Mesenchymal stem cell (in vitro differentiated cells and primary cell): ENCODE data around the gene NBPF1.
"Not testable (repeated sequence)": the region's sequence is repeated elsewhere in the genome, so short reads cannot be mapped to it uniquely, and the experiment has no call there.

Experiments
- DNase-seq: peaks from one replicate; pipeline ENCODE4 v3.0.0-alpha.2; 2013
- H2AFZ ChIP-seq: one replicate; pipeline ENCODE4 v1.6.1; 2013; ENCODE audit warnings: low read depth, mild to moderate bottlenecking, control low read depth, inconsistent platforms, low read length, moderate library complexity
- H2AK5ac ChIP-seq: 2 replicates; pipeline ENCODE4 v1.6.1; 2013; ENCODE audit warnings: low read length, moderate library complexity, mild to moderate bottlenecking, inconsistent platforms; ENCODE audit not compliant: severe bottlenecking
- H2BK120ac ChIP-seq: one replicate; pipeline ENCODE4 v1.6.1; 2013; ENCODE audit warnings: low read depth, mild to moderate bottlenecking, inconsistent platforms, low read length, moderate library complexity
- H2BK12ac ChIP-seq, 2 experiments: one replicate each; pipeline ENCODE4 v1.6.1; 2013; ENCODE audit warnings: inconsistent platforms in 2 of 2, low read length in 2 of 2, mild to moderate bottlenecking in 2 of 2, moderate library complexity in 2 of 2, control low read depth in 1 of 2
- H2BK15ac ChIP-seq: one replicate; pipeline ENCODE4 v1.6.1; 2013; ENCODE audit warnings: mild to moderate bottlenecking, low read depth, inconsistent platforms; ENCODE audit not compliant: poor library complexity, severe bottlenecking
- H2BK5ac ChIP-seq: 2 replicates; pipeline ENCODE4 v1.6.1; 2013; ENCODE audit warnings: low read depth, mild to moderate bottlenecking, low read length, control low read depth, inconsistent platforms; ENCODE audit not compliant: poor library complexity, severe bottlenecking
- H3K14ac ChIP-seq, 2 experiments: one replicate each; pipeline ENCODE4 v1.6.1; 2013; ENCODE audit warnings: inconsistent platforms in 2 of 2, low read length in 2 of 2, control low read depth in 1 of 2, mild to moderate bottlenecking in 1 of 2, moderate library complexity in 1 of 2
- H3K18ac ChIP-seq, 2 experiments: one replicate each; pipeline ENCODE4 v1.6.1; 2013; ENCODE audit warnings: inconsistent platforms in 2 of 2, low read length in 2 of 2, control low read depth in 1 of 2, low read depth in 1 of 2, mild to moderate bottlenecking in 1 of 2
- H3K23ac ChIP-seq, 2 experiments: one replicate each; pipeline ENCODE4 v1.6.1; 2013; ENCODE audit warnings: inconsistent platforms in 2 of 2, low read length in 2 of 2, mild to moderate bottlenecking in 2 of 2, moderate library complexity in 2 of 2, control low read depth in 1 of 2
- H3K27ac ChIP-seq: 2 replicates; pipeline ENCODE4 v1.5.1; 2013; ENCODE audit warnings: mild to moderate bottlenecking, moderate library complexity, low read length, control low read depth, inconsistent platforms; ENCODE audit not compliant: poor library complexity, severe bottlenecking
- H3K27me3 ChIP-seq, 2 experiments: 2 replicates each; pipeline versions ENCODE4 v1.6.1 to v1.7.0; 2013; ENCODE audit warnings: low read length in 2 of 2, mild to moderate bottlenecking in 2 of 2, moderate library complexity in 2 of 2, control low read depth in 1 of 2, inconsistent platforms in 1 of 2; ENCODE audit not compliant: control insufficient read depth in 1 of 2, insufficient read depth in 1 of 2
- H3K36me3 ChIP-seq, 2 experiments: 2 replicates each; pipeline versions ENCODE4 v1.6.1 to v1.7.0; 2013; ENCODE audit warnings: low read length in 2 of 2, control low read depth in 1 of 2, inconsistent platforms in 1 of 2, low read depth in 1 of 2, mild to moderate bottlenecking in 1 of 2; ENCODE audit not compliant: insufficient read depth in 2 of 2, control insufficient read depth in 1 of 2
- H3K4ac ChIP-seq, 2 experiments: one replicate each; pipeline ENCODE4 v1.6.1; 2013; ENCODE audit warnings: inconsistent platforms in 2 of 2, low read length in 2 of 2, mild to moderate bottlenecking in 2 of 2, moderate library complexity in 2 of 2, control low read depth in 1 of 2, low read depth in 1 of 2
- H3K4me1 ChIP-seq: 2 replicates; pipeline ENCODE4 v1.6.1; 2013; ENCODE audit warnings: low read depth, low read length, control low read depth; ENCODE audit not compliant: control insufficient read depth, insufficient read depth
- H3K4me2 ChIP-seq: 2 replicates; pipeline ENCODE4 v1.6.1; 2013; ENCODE audit warnings: low read length, mild to moderate bottlenecking, inconsistent platforms; ENCODE audit not compliant: poor library complexity, severe bottlenecking
- H3K4me3 ChIP-seq, 2 experiments: 2 replicates each; pipeline versions ENCODE4 v1.5.1 to v1.7.0; 2013; ENCODE audit warnings: low read length in 2 of 2, mild to moderate bottlenecking in 2 of 2, control low read depth in 1 of 2, low read depth in 1 of 2; ENCODE audit not compliant: insufficient read depth in 1 of 2
- H3K79me1 ChIP-seq: replicated peaks from 2 replicates; pipeline ENCODE4 v1.6.1; 2013; ENCODE audit warnings: mild to moderate bottlenecking, control low read depth, low read length, inconsistent platforms; ENCODE audit not compliant: poor library complexity, severe bottlenecking
- H3K9ac ChIP-seq: 2 replicates; pipeline ENCODE4 v1.7.0; 2013; ENCODE audit warnings: mild to moderate bottlenecking, low read length, moderate library complexity
- H3K9me3 ChIP-seq: 2 replicates; pipeline ENCODE4 v1.7.0; 2013; ENCODE audit warnings: mild to moderate bottlenecking, low read length; ENCODE audit not compliant: control insufficient read depth
- H4K8ac ChIP-seq: one replicate; pipeline ENCODE4 v1.6.1; 2013; ENCODE audit warnings: inconsistent platforms, mild to moderate bottlenecking, low read length, moderate library complexity
- H4K91ac ChIP-seq: one replicate; pipeline ENCODE4 v1.6.1; 2013; ENCODE audit warnings: mild to moderate bottlenecking, low read length, inconsistent platforms
- WGBS: methylation state at CpG from one replicate; pipeline ENCODE4 v1.1.7; 2013; ENCODE audit warnings: mixed read lengths; 5-methylcytosine and 5-hydroxymethylcytosine counted together

NBPF1 gene

DNA sequence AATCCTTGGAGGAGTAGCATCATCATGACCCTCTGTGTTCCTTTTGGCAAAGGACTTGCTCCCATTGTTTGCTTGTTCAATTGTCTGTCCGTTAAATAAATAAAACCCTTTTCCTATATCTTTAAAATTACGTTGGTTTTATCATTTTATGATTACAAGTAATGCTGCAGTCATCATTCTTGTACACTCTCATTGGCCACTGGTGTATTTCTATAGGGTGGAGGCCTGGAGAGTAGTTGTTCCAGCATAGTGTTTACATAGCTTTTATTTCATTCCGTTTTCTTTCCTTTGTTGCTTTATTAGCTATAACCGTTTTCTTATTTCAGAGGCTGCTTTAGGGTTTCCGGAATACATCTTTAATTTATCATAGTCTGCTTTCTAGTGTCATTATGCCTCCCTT, 91.7 kb downstream of the NBPF1 start:
- H3K23ac ChIP-seq, H2AFZ ChIP-seq, H4K91ac ChIP-seq, H3K36me3 ChIP-seq, H3K9ac ChIP-seq, H3K14ac ChIP-seq, H2AK5ac ChIP-seq, H3K4me3 ChIP-seq, H4K8ac ChIP-seq, H2BK5ac ChIP-seq, H3K18ac ChIP-seq, H3K4ac ChIP-seq, H3K4me2 ChIP-seq, DNase-seq, H2BK12ac ChIP-seq, H3K27ac ChIP-seq, H2BK120ac ChIP-seq, H3K4me1 ChIP-seq, H3K9me3 ChIP-seq, H2BK15ac ChIP-seq, H3K79me1 ChIP-seq: not testable (repeated sequence)
- WGBS, result no CpG with 5 or more reads among the region's 5 CpGs
- H3K27me3 ChIP-seq, result peaks cover 32 to 70% of the 10 kb centered on the region in 2 experiments

DNA sequence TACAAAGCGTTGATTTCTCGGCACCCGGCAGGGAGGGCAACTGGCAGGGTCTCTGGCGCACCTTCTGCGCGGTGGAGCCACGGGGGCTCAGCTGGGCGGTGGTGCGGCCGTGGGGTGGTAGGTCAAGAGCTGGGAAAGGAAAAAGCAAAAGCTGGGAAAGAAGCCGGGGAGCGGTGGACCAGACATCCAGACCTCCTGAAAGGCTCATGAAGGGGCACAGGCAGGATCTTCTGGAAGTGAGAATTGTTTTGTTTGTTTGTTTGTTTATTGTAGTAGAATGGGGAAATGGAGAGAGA, 92.1 kb downstream of the NBPF1 start:
- H3K9me3 ChIP-seq, result no peaks in the 10 kb centered on the region
- no peak for DNase-seq
- H2BK12ac ChIP-seq, result no peak overlapping the region
- no peak overlapping the region for H4K91ac ChIP-seq
- H3K18ac ChIP-seq, result no peak overlapping the region
- peak overlapping the region; percentile 67 for H3K4me2 ChIP-seq
- 16% methylated on average over 10 of the region's 12 CpGs for WGBS
- peaks cover 32 to 65% of the 10 kb centered on the region in 2 experiments for H3K27me3 ChIP-seq
- H3K79me1 ChIP-seq, result no peaks in the 10 kb centered on the region
- H3K4ac ChIP-seq, result no peak overlapping the region
- no peak overlapping the region for H3K9ac ChIP-seq
- H2AK5ac ChIP-seq, result no peak overlapping the region
- H3K4me1 ChIP-seq, result peaks cover 8% of the 10 kb centered on the region
- H3K4me3 ChIP-seq, result peak overlapping the region in 1 of 2 experiments; percentile 44
- H3K14ac ChIP-seq, result no peak overlapping the region
- H3K27ac ChIP-seq, result no peak overlapping the region
- H3K23ac ChIP-seq, result no peak overlapping the region
- H4K8ac ChIP-seq, result no peak overlapping the region
- H2BK15ac ChIP-seq, result no peak overlapping the region
- H2BK120ac ChIP-seq, result no peak overlapping the region
- no peak overlapping the region for H2BK5ac ChIP-seq
- H3K36me3 ChIP-seq, result no peaks in the 10 kb centered on the region
- H2AFZ ChIP-seq, result peak overlapping the region; percentile 39

DNA sequence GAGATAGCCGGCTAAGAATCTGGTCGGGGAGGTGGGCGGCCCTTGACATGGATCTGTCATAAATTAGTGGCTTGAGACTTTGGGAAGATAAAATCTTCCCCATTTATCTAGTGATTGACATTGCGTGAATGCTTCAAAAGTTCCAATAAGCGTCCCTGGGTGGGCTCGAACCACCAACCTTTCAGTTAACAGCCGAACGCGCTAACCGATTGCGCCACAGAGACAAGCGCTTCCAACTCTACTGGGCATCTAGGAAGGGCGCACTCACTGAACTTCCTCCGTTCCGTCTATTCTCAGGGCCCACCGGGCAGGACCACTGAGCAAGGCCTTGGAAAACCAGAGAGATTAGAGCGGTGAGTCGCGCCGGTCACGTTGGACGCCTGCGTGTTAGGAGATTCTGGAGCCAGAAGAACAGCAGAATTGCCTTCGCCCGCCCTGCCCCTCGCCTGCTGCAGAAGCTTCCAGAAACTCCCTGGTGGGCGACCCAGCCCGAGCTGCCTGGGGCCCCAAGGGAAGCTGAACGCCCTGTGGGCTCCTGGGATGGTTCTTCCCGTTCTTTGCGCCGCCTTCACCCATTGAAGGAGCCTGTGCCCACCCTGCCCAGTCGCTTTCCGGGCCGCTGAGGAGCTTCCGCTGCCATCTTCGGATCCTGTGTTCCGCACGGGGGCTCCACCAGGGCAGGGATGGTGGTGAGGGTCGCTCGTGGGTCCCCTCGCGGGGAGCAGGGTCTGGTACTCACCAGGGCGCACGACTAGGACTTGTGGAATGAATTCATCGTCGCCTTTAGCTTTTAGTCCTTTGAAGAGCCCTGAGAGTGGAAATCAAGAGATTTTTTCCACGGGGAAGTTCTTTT, 92.7 kb downstream of the NBPF1 start:
- not testable (repeated sequence) for H2BK15ac ChIP-seq, H3K9me3 ChIP-seq, H2BK120ac ChIP-seq, H3K27ac ChIP-seq, H3K23ac ChIP-seq, H3K36me3 ChIP-seq, H3K9ac ChIP-seq, H3K4me1 ChIP-seq, H4K91ac ChIP-seq, H3K4ac ChIP-seq, H3K79me1 ChIP-seq, H2BK5ac ChIP-seq, H3K14ac ChIP-seq, H4K8ac ChIP-seq, H2AK5ac ChIP-seq
- WGBS, result 8% methylated on average over 48 of the region's 48 CpGs
- peaks cover 32 to 60% of the 10 kb centered on the region in 2 experiments for H3K27me3 ChIP-seq
- DNase-seq, result peak; percentile 45
- peak overlapping the region in 1 of 2 experiments; percentile 34 for H3K18ac ChIP-seq
- H2BK12ac ChIP-seq, result peak overlapping the region in 1 of 2 experiments; percentile 19
- H2AFZ ChIP-seq, result peak overlapping the region; percentile 64
- peak overlapping the region; percentile 67 for H3K4me2 ChIP-seq
- peak overlapping the region in 1 of 2 experiments; percentile 45 for H3K4me3 ChIP-seq

DNA sequence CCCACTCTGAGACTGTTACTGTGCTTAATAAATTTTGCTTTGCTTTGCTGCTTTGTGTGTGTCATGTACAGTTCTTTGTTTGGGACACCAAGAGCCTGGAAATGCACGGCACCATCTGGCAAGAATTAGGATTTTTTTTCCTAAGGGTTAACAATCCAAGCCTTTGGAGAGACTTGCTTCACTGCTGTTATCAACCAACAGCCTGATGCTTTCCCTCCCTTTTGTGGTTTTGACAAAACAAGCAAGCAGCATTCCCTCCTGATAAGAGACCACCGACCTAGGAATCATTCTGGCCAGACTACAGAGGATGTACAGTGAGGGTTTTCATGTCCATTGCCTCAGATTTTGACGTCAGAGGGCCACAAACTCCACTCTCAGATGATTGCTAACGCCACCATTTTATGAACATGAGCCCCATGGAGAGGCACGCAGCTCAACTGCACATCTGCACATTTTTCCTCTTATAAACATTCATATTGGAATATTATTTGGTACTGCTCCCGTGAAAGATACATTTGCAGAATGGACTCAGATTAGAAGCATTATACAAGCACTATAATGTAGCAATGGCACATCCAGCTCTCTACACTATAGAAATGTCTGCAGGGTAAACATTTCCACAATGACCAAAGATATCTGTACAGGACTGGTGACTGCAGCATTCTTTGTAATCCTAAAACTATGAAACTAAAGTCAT, 94.0 kb downstream of the NBPF1 start:
- not testable (repeated sequence) for DNase-seq, H2AFZ ChIP-seq, H4K8ac ChIP-seq, H3K4me2 ChIP-seq, H3K18ac ChIP-seq, H3K4me1 ChIP-seq, H4K91ac ChIP-seq, H3K4me3 ChIP-seq, H3K36me3 ChIP-seq, H3K27ac ChIP-seq, H3K79me1 ChIP-seq, H2BK5ac ChIP-seq, H2AK5ac ChIP-seq, H2BK120ac ChIP-seq, H2BK12ac ChIP-seq, H3K4ac ChIP-seq, H2BK15ac ChIP-seq, H3K14ac ChIP-seq, H3K9me3 ChIP-seq, H3K23ac ChIP-seq, H3K9ac ChIP-seq
- H3K27me3 ChIP-seq, result peaks cover 32 to 54% of the 10 kb centered on the region in 2 experiments
- WGBS, result 69% methylated on average over 4 of the region's 6 CpGs
